GM19351 (cell line): Measurements from ENCODE around the gene SCARF2.

Experiments
- ATAC-seq: cut with Tn5 transposase; IDR thresholded peaks from one replicate; pipeline ENCODE4 v1.9.1; 2021; ENCODE audit warnings: mild to moderate bottlenecking, moderate library complexity; ENCODE audit not compliant: unreplicated experiment

The SCARF2 gene

GRCh38 chr22:20440637-20441591, 3.3 kb upstream of the SCARF2 start:
- no peak for ATAC-seq

GRCh38 chr22:20439928-20440575, 2.4 kb upstream of the SCARF2 start:
- no peak for ATAC-seq

GRCh38 chr22:20439556-20439927, 1.9 kb upstream of the SCARF2 start:
- no peak for ATAC-seq

- ATAC-seq, result no peak
Measured at GRCh38 chr22:20438678-20439492, 1.3 kb upstream of the SCARF2 start.

- ATAC-seq, result no peak
Measured at GRCh38 chr22:20438427-20438677, 727 bp upstream of the SCARF2 start.

GRCh38 chr22:20436768-20437612, 635 bp downstream of the SCARF2 start:
- ATAC-seq, result no peak

GRCh38 chr22:20436307-20436767, 1.3 kb downstream of the SCARF2 start:
- ATAC-seq, result no peak

GRCh38 chr22:20435436-20436306, 2.0 kb downstream of the SCARF2 start:
- no peak for ATAC-seq

- no peak for ATAC-seq
Measured at GRCh38 chr22:20434773-20435172, 2.9 kb downstream of the SCARF2 start.

- ATAC-seq, result no peak
Measured at GRCh38 chr22:20434264-20434751, 3.3 kb downstream of the SCARF2 start.

GRCh38 chr22:20433686-20434241, 3.9 kb downstream of the SCARF2 start:
- ATAC-seq, result no peak

GRCh38 chr22:20433191-20433590, 4.4 kb downstream of the SCARF2 start:
- ATAC-seq, result no peak

- ATAC-seq, result no peak
Measured at GRCh38 chr22:20432244-20432686, 5.4 kb downstream of the SCARF2 start.

- no peak for ATAC-seq
Measured at GRCh38 chr22:20431511-20432192, 6.0 kb downstream of the SCARF2 start.

- ATAC-seq, result no peak
Measured at GRCh38 chr22:20430720-20431510, 6.7 kb downstream of the SCARF2 start.

- ATAC-seq, result no peak
Measured at GRCh38 chr22:20430101-20430719, 7.4 kb downstream of the SCARF2 start.
